Stromal cell of bone marrow (primary cell): Measurements from ENCODE around the gene PELI2.

ENCODE experiments used
- DNase-seq: peaks from one replicate; pipeline ENCODE4 v3.0.0-alpha.2; 2012; ENCODE audit warnings: low read depth

The PELI2 gene

DNA sequence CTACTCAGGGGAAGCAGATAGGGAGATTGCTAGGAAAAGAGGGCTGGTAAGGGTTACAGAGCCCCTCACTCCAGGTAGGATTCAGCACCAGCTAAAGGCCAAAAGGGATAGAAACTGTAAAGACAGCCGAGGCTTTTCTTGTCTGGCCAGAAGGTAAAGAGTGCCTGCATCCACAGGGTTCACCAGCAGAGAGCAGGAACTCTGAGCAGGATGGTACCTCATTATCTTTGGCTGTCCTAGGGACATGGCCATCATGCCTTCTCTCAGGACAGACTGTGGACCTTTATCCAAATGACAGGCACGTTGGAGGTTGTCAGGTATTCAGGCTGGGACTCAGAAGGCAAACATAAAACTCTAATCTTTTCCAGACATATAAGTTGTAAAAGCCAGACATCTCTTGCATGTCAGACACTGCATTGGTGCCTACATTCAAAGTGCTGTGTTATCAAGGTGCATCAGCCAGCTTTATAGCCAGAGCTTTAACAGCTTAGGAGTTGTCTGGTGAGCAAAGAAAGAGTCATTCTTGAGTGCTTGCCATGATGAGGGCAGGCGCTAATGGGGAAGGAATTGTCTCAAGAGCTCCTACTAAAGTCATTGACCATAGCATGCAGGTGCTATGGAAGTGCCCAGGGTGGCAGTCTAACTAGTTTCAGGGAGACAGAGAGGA is 89.5 kb downstream of the PELI2 start:
- no peak for DNase-seq

DNA sequence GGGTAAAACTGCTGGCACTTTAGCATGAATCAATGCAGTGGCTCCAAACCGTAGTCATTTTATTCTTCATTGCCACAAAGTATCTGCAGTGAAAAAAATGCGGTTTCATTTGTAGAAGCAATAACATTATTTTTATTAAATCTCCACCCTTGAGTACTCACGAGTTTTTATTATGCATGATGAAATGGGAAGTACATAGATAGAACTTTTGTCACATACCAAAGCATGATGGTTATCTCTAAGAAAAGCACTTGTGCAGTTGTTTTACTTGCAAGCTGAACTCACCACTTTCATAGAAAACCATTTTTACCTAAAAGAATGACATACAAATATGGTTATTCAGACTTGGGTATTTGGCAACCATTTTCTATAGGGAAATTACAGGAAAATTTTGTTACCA is 90.3 kb downstream of the PELI2 start:
- no peak for DNase-seq

DNA sequence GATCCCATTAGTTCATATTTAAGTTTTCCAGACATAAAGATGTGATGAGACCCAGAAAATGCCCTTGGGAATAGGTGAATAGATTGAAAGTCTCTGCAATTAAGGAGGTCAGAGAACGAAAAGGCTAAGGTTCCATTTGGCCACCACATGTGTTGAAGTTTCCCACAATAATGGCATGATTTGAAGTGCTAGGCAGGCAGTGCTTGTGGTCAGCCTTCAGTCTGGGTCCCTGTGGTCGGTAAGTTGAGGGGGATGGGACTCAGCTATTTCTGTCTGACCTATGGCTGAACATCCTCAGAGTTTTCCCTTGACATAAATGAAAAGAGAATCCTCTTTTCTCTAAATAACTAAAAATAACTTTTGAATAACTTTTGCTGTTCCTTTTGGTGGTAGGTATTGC is 92.4 kb downstream of the PELI2 start:
- no peak for DNase-seq

DNA sequence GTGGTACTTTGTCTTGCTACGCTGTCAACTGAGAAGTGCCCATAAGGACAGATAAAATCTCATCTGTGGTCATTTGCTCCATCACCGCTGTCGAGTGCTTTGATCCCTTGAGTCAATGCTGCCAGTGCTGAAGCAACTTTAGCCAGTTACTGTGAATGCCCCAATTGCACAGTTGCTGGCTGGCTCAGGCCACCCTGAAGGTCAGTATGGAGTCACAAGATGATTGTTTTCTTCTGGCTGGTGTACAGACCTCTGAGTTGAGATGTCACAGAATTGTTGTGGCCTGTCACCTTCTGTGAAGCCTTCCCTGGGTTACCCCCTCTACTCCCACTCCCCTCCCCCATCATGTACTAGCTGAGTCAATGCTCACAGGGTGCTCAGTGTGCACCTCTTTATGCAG is 92.9 kb downstream of the PELI2 start:
- DNase-seq: no peak

DNA sequence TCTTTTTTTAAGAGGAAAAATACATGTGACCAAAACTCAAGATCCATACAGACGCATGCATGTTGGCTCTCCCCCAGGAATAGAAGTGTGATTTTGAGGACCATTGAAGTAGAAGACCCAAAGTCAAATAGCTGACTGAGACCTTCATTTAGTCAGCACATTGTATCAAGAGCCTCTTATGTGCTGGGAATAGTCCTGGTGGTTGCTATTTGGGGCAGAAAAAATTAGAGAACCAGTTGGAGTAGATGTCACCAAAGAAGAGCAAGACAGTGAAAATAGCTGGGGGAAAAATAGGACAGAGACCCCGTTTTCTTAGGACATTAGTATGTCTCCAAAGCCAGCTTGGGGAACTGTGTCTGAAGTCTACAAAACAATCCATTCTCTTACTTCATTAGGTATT is 93.6 kb downstream of the PELI2 start:
- DNase-seq: no peak

DNA sequence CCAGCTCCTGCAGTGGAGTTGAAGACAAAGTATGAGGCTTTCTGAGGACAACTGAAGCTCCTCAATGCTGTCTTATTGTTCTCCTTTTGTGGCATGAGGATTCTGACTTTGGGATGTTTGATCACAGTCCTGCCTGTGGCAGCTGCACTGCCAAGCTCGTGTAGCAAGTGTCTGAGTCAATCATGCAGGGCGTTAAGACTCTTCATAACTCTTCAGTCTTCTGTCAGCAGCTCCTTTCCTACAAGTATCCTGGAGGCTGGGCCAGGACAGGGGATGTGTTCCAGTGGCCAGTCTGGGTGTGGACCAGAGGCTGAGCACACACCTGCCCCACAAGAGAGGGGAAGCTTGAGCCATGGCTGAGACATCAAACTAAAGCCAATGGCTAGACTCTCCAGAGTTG is 94.3 kb downstream of the PELI2 start:
- DNase-seq: no peak

DNA sequence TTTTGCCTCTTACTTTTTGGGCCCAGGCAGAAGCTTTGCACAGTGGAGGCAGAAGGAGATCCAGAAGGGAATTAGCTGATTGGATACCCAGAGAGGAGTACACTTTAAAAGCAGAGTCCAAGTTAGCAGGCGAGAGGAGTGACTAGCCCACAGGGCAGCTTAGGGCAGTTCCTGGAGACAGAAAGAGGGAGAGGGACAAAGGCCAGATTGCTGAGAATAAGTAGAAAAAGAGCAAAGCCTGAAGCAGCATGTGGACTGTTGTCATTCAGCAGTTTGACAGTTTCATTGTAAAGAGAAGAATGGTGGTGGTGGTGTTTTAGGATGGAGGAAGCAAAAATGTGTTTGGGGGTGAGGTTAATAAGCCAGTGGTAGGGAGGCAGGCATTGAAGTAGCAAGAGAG is 95.1 kb downstream of the PELI2 start:
- DNase-seq: no peak

DNA sequence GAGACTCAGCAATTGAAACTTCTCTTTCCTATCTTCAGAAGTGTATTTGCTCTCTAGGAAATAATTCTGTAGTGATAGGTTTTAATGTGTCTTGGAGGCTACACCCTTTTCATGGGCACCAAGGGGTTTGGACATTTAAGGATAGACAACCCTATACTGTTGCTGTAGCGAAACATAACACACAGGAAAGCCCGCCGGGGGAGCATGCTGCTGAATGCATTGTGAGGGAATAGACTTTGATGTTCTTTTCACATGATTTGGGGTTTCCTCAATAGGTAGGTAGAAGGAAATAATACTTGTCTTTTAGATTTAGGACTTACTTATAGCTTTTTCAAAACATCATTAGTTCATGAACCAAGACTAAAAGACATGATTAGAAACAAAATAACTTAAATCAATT is 97.0 kb downstream of the PELI2 start:
- DNase-seq: no peak

DNA sequence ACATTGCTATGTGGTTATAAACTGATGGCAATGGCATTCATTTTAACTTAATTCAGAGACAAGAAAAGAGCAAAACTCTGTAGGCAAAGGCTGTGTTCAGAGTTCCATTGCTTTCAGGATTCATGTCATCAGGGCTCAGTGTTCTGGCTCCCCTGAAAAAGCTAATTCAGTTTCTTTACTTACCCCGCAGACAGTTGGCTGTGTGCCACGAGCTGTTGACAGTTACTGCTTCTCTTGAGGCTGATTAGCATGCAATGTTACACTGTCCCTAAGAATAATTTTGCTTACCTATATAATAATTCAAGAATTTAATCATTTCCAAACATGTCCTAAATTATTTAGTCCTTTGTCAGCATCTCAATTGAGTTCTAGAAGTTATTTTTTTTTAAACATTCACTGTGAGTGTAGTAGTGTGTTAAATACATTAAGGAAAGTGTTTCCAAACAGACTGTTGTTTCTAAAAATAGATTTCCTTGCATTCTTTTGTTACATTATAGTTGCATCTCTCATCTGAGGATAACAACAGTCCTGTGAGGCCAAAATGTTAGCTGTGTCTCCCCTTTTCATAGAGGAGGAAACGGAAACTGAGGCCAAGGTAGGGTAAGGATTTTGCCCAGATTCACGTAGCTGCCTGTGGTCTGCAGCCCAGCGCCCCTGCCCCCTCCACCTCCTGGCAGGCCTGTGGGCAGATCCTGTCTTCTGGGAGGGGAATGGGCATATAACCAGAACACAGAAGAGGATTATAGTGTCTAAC is 98.6 kb downstream of the PELI2 start:
- DNase-seq: no peak

DNA sequence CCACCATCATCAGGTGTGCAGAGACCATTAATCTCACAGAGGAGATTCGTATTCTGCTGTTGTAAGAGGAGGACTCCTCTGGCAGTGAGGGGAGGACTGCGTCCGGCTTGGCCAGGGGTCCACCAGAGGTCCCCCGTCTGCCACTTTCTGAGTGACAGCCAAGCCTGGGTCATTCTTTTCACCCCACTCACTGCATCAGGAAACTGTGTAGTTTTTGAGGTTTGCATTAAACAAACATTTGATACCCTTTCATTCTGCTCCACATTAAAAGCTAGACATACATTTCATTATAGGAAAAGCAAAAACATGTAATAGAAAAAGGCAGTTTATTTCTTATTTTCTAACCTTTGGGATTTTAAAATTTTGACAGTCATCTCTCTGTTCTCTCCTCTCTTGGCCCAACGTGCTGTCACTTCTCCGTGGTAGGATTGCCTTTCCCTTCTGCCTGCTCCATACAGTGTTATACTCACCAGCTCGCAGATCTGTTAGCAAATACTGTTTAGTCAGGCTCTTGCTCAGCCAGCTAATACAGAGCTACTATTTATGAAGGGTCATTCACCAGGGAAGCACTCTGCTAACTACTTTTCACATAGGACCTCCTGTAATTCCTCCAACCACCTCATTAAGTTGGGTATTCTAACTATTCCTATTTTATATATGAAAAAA is 99.3 kb downstream of the PELI2 start:
- DNase-seq: no peak

DNA sequence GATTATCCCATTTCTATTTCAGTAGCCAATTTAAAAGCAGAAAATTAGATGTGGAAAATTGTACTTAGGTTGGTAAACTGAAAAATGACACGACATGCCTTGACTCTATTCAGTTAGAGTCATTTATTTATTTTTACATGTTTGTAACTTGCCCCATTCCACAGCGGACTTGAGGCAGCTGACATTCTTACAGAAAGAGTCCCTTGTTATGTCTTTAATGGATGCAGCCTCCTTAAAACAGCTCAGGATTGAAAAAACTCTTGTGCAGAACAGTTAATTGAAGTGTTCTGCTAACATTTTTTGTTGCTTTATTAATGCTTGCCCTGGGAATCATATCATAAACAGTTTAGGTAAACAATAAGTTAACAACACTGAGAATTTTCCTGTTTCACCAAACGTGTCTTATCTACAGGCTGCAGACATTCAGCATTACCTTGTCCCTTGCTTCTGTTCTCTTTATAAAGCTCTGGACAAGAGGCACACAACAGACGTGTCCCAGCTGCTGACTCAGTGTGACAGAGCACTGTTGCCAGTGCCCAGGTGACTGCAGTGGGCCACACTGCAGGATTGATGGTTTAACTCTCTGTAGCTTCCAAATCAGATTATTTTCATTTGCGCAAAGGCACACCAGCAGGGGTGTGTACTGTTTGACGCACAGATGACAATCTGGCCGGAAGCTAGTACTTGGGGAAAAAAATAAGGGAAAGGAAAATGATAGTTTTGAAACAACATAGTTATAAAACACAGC is 101.6 kb downstream of the PELI2 start:
- no peak for DNase-seq

DNA sequence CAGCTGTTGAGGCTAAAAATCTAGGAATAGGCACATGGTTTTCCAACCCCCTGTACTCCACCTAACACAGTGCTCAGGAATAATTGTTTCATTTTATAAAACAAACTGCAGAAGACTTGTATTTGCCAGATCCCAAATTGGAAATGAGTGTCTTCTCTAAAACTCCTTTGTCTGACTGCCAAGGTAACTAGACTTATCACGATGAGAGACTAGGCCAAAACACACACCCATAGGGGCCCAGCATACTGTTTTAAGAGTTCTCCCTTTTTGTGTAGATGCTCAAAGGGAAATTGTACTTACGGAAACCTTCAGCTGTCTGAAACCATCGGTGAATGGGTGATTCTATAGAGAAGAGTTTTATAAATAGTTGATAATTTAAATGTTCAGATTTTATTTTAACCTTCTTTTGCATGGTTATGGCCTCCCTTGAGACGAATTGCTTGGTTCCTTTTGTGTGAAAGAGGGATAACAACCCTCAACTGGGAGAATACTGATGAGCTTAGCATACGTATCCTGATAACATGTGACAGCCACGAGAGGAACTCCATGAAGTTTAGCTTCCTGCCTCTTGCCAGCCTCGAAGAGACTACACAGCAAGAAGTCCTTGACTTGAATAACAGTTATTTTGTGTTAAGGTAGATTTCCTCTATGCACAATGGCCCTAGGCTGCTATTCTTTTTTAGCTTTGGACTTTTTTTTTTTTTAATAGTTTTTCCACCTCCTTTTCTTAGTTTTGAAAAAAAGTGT is 103.3 kb downstream of the PELI2 start:
- DNase-seq: no peak

DNA sequence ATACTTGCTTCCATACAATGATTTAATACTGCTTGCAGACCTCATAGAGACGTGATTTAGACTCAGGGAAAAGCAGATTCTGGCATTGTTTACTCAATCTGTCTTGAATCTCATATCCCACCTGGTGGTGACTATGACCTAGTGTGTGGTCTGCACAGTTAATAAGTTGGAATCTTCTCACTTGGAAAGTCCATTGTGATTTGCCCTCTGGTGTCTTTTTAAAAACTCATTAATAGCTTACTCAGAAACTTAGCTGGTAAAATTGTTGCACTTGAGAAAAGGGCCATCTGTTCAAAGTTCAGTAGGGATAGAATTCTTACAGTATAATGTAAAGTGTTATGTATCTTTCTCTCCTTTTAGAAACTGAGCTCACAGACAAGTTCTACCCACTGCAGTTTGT is 106.0 kb downstream of the PELI2 start:
- no peak for DNase-seq

DNA sequence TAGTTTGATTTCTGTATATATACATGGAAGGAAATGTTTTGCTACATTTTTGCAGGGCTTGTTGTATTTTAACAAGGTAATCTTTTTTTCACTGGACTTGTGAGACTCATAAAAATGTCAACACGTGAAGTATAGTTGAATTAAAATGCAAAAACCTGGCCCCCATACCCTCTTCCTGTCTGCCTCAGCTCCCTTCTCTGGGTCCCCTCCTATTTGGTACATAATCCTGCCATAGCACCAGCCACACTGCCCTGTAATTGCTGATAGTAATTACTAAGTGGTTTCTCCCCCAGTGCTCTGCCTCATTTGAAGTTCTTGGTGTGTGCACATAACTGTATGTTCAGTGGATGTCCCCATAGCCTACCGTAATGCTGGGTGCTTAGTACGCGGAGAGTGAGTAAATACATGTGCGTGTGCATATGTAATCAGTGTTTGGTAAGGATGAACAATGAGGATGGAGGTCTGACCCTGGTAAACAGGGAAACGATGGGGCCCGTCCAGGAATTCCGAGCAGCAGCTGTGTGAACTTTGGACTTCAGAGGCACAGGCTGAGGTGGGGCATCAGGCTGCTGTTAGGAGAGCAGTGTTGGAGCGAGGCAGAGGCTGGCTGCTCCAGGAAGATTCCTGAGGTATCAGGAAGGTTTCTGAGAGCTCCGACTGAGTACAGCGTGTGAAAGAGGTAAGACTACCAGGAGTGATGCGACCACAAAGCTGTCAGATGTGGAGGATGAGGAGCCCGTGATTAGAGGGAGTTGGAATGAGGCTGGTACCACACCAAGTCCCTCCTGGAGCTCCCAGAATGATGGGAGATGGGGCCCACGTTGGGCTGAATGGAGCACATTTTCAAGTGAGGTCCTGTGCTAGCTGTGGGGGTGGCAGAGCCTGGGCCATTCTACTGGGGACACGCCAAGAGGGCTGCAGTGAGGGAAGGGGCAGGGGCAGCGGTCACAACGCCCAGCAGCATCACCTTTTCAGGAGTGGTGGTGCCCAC is 106.8 kb downstream of the PELI2 start:
- DNase-seq: no peak

DNA sequence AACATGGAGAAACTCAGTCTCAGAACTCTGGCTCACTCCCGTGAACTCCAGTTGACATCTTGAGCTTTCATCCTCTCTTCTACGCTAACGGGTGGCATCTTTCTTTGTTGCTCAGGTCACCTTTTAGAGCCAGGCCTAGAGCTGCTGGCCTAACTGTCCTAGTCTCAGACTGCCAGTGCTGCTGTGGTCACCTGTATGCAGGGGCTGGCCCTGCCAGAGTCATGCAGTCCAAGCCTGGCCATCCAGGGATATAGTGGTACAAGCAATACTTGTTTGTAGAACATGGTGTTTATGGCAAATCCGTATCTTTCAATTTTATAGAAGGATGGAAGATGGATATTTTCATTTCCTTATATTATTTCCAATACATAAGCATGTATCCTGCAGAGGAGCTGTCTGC is 117.2 kb downstream of the PELI2 start:
- no peak for DNase-seq

DNA sequence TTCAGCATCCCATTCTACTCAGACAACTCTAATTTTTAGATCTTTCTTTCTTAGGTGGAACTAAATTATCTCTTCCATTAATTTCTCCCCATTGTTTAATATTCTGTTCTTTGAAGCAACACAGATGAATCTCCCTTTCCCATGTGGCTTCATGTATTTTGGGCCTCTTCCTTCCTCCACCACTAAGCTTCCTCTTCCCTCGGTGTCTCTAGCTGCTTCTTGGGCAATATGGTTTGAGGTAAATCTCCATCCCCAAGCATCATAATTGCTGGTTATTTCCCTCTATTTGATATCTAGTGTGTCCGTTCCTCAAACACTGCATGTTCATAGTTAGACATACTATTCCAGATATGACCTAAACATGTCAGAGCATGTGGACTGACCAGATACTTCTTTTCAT is 119.2 kb downstream of the PELI2 start:
- no peak for DNase-seq

DNA sequence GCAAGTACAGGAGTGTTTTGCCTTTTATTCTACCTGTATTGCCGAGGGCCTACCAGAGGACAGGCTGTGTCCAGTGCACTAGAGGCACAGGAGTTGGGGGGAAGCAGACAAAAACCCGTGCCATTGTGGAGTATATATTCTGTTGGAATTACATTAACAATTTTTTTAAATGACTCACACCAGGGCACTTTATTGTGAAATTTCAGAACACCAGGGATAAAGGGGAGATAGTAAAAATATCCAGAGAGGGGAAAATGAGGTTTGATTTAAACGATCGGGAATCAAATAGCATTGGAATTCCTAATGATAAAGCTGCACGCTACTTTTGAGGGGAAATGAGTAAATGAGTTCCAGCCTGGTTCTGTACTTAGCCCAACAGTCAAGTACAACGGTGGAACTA is 123.2 kb downstream of the PELI2 start:
- DNase-seq: no peak

DNA sequence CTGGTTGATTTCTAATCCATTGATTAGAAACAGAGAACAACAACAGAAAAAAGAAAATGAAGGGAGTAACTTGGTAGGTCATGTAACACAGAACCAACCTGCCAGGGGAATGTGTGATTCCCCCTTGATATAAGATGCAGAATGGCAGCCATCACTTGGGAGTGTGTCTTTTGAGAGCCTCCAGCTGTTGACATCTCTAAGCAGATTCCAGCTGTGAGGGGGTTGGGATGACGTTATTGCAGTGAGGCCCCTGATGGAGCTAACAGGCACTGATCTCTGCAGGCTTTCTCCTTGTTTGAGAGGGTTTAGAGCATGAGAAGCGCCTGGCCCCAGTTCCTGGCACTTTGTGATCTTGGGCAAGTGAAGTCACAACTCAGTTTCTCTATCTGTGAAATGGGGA is 124.9 kb downstream of the PELI2 start:
- no peak for DNase-seq

DNA sequence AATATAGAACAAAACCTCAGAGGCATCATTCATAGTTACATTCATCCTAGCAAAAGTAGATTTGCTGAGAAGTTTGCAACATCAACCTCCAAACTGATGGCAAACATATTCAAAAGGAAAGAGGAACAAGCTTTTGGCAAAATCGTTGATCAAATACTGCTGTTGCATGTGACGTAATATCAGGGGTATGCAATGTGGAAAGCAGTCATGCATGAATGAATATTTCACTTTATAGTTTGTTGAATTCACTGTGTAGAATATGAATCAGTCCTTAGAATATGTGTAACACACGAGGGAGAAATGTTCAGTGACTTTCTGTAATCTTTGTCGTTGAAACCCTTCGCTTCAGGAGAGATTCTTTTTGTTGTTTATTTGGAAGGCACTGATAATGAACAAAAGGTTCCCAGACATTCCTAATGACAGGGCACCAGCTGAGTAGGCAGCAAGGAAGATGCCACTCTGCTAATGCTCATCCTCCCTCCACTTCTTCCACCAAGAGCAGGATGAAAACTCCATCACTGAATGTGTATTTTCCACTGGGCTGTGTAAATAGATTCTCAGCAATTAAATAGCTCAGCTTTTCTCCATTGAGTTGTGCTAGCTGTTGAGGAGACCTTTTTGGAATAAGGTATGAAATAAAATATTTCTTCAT is 126.1 kb downstream of the PELI2 start:
- DNase-seq: peak; percentile 59

DNA sequence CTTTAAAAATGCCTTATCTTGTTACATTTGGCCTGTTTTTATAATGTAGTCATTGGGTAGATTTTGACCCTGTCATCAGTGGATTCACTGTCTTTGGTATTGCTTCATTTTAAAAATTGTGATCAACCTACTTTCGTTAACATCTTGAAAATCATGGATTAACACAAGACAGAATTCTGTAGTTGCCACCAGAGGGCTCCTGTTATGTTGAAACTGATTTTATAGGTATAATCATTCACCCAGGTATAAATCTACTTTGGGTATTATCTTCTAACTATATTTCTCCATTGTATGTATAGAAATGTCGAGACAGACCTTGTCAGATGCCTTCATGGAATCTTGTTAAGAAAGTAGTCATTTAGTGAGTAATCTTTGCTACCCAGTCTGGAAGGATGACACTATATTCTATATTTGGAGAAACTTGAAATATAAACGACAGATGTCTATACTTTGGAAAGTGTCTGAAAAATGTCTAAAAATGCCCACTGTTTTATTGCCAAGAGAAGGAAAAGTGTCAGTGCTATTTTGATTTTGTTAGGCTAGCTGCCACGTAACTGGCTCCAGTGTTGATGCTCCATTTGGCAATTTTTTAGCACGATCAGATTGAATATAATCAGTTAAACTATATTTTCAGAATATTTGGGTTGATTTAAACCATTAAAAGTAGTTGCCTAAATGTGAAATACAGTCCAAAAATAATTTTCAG is 129.4 kb downstream of the PELI2 start:
- no peak for DNase-seq
